ENCODE results near the gene LKAAEAR1. TPM values are rescaled to one million over a fixed set of nuclear protein-coding genes. Genes with fewer than 3 reads are reported as not detected.

The LKAAEAR1 gene
- total RNA-seq, 2 donors from 2014 or later = 3.9 TPM; not detected in 1

DNA sequence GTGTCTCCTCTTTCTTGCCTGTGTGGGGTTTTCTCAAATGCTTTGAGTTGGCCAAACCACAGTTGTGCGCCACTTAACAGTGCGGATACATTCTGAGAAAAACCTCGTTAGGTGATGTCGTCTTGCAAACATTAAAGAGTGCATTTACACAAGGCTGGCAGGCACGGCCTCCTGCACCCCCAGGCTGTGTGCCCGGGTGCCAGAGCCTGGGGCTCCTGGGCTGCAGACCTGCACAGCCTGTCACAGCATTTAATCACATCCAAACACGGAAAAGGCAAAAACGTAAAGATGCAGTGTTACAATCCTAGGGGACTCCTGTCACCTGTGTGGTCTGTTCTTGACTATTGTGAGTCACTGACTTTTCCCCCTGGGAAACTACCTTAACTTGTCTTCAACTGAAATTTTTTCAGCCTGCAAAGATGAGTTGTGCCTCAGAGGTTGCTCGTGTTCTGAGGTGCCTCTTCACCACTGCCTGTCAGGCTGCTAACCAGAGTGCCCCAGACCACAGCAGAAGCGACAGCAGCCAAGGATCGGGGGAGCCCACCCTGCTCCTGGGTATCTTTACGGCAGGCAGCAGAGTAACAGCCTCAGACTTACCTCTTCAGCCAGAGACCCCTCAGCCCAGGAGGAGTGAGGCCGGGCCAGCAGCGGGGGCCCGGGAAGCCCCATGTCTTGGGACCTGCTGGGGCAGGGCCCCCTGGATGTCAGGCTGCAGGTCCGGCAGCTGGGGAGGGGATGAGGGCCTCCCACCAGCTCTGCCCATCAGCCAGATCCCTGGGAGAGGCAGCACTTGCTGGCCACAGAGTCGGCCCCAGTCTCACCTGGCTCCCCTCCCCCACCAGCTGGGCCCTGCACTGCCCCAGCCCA, 48.9 kb downstream of the LKAAEAR1 start:
- Histone ChIP-seq H3K4me1 (peaks cover 28% of the 10 kb centered on the region), H3K27ac (no peak overlapping the region), H3K4me3 (no peak overlapping the region), H3K36me3 (replicated peaks in 1 of 2; ENCODE audit: insufficient read depth in 1 of 2, low read depth in 2 of 2) (peaks cover 0 to 11% of the 10 kb centered on the region in 2 donors), H3K27me3 (no peaks in the 10 kb centered on the region), H3K9me3 (no peaks in the 10 kb centered on the region)
- WGBS, 2 donors = 75 to 76% methylated on average over 10 to 17 of the region's 17 CpGs
- DNase-seq (no peak), ATAC-seq (no peak)
- intact Hi-C loops (cut with DNase I) = loop anchor here (5.0 kb wide), 1 partner anchor 82 kb away; no protein-coding TSS in a partner anchor
- no peak for TF ChIP-seq POLR2A (IDR thresholded peaks at IDR 0.05)
- TF ChIP-seq, protein P1, sequence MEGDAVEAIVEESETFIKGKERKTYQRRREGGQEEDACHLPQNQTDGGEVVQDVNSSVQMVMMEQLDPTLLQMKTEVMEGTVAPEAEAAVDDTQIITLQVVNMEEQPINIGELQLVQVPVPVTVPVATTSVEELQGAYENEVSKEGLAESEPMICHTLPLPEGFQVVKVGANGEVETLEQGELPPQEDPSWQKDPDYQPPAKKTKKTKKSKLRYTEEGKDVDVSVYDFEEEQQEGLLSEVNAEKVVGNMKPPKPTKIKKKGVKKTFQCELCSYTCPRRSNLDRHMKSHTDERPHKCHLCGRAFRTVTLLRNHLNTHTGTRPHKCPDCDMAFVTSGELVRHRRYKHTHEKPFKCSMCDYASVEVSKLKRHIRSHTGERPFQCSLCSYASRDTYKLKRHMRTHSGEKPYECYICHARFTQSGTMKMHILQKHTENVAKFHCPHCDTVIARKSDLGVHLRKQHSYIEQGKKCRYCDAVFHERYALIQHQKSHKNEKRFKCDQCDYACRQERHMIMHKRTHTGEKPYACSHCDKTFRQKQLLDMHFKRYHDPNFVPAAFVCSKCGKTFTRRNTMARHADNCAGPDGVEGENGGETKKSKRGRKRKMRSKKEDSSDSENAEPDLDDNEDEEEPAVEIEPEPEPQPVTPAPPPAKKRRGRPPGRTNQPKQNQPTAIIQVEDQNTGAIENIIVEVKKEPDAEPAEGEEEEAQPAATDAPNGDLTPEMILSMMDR (IDR thresholded peaks at IDR 0.05) = no peak

- no peaks in the 10 kb centered on the region for H3K9me3 ChIP-seq
- 67 to 73% methylated on average over 1 to 9 of the region's 11 CpGs for WGBS, 2 donors
- no peak for TF ChIP-seq POLR2A (IDR thresholded peaks at IDR 0.05)
- TF ChIP-seq, protein P1 (IDR thresholded peaks at IDR 0.05) = no peak
- H3K27ac ChIP-seq = no peak overlapping the region
- H3K4me1 ChIP-seq = peaks cover 18% of the 10 kb centered on the region
- H3K27me3 ChIP-seq = no peaks in the 10 kb centered on the region
- ATAC-seq (no peak), DNase-seq (peak in 1 of 4 donors; percentile 35)
- peaks cover 0 to 14% of the 10 kb centered on the region in 2 donors for H3K36me3 ChIP-seq (replicated peaks in 1 of 2; ENCODE audit: insufficient read depth in 1 of 2, low read depth in 2 of 2)
- intact Hi-C loops (cut with DNase I) = no loop called here
- H3K4me3 ChIP-seq = no peak overlapping the region
These were observed 50.2 kb downstream of the LKAAEAR1 start for GRCh38 chr20:64033981-64034493.

Small RNA genes lying within 50 kb of the gene (microRNA-seq; reads per million reads assigned to microRNA genes)
- 0.93 to 2.7 reads per million in 2 donors for gene MIR6813 (ENCODE audit: borderline number of aligned reads in 2 of 2, borderline replicate concordance in 2 of 2)

Small RNA genes lying within 50 kb of the gene (small RNA-seq; reads per million reads assigned to genes)
- gene AL355803.1 (not detected), gene MIR6813 (not detected)

Other genes starting within 250 kb of the LKAAEAR1 start
- gene ABHD16B, start 222.9 kb downstream of the LKAAEAR1 start, total RNA-seq = not detected
- 10 to 100 TPM; 31.4 to 47.1 TPM for gene TPD52L2, start 219.1 kb downstream of the LKAAEAR1 start, total RNA-seq
- gene DNAJC5, start 189.3 kb downstream of the LKAAEAR1 start, total RNA-seq = 10 to 100 TPM; 32.9 to 44.2 TPM
- 10 to 100 TPM; 21.0 to 26.0 TPM for gene UCKL1, start 128.0 kb downstream of the LKAAEAR1 start, total RNA-seq
- 10 to 100 TPM in 1 of 2 donors, 1 to 10 TPM in 1; 8.0 to 12.5 TPM for gene ZNF512B, start 114.5 kb downstream of the LKAAEAR1 start, total RNA-seq
- gene SAMD10, start 104.8 kb downstream of the LKAAEAR1 start, total RNA-seq = 1 to 10 TPM; 3.6 to 7.6 TPM
- 10 to 100 TPM; 42.3 to 52.1 TPM for gene PRPF6, start 103.3 kb downstream of the LKAAEAR1 start, total RNA-seq
- 1 to 10 TPM in 1 of 2 donors, under 1 TPM in 1; 0.52 to 3.0 TPM for gene C20orf204, start 48.2 kb downstream of the LKAAEAR1 start, total RNA-seq
- 10 to 100 TPM in 1 of 2 donors, 1 to 10 TPM in 1; 6.5 to 17.1 TPM for gene SOX18, start 34.8 kb downstream of the LKAAEAR1 start, total RNA-seq
- 10 to 100 TPM; 16.6 to 17.5 TPM for gene TCEA2, start 21.2 kb downstream of the LKAAEAR1 start, total RNA-seq
- 10 to 100 TPM in 1 of 2 donors, 1 to 10 TPM in 1; 9.1 to 14.5 TPM for gene RGS19, start 4.9 kb downstream of the LKAAEAR1 start, total RNA-seq
- 1 to 10 TPM; 1.0 to 2.6 TPM for gene OPRL1, start 4.3 kb downstream of the LKAAEAR1 start, total RNA-seq
- not detected for gene NPBWR2, start 23.2 kb upstream of the LKAAEAR1 start, total RNA-seq
- under 1 TPM in 1 of 2 donors, not detected in 1; 0.99 TPM for gene MYT1, start 80.1 kb upstream of the LKAAEAR1 start, total RNA-seq
- 10 to 100 TPM; 25.1 to 45.9 TPM for gene PCMTD2, start 171.3 kb upstream of the LKAAEAR1 start, total RNA-seq

Measured in body of pancreas (tissue), 4 donors.